ENCODE data around the gene TACR1.

GRCh38 chr2:75155115-75155514, 44.2 kb downstream of the TACR1 start:
- no peak for TF ChIP-seq POLR2AphosphoS5 (IDR thresholded peaks at IDR 0.05)
- no peak for TF ChIP-seq CTCF (IDR thresholded peaks at IDR 0.05; ENCODE audit: poor library complexity, severe bottlenecking)
- no peak for TF ChIP-seq TAF1 (IDR thresholded peaks at IDR 0.05; ENCODE audit: low read depth)
- no peak for TF ChIP-seq EP300 (conservative IDR thresholded peaks at IDR 0.05; ENCODE audit: poor library complexity, severe bottlenecking)
- no peak for TF ChIP-seq REST (IDR thresholded peaks at IDR 0.05; ENCODE audit: borderline replicate concordance)
